CD4-positive, alpha-beta T cell treated with Interleukin-2 at 100 ng/mL for 4 hours (primary cell): ENCODE data around the gene HMGXB3.

Source experiments
- DNase-seq: peaks from one replicate; pipeline ENCODE4 v3.0.0-alpha.2; 2020; ENCODE audit warnings: low spot score

Gene HMGXB3

DNA sequence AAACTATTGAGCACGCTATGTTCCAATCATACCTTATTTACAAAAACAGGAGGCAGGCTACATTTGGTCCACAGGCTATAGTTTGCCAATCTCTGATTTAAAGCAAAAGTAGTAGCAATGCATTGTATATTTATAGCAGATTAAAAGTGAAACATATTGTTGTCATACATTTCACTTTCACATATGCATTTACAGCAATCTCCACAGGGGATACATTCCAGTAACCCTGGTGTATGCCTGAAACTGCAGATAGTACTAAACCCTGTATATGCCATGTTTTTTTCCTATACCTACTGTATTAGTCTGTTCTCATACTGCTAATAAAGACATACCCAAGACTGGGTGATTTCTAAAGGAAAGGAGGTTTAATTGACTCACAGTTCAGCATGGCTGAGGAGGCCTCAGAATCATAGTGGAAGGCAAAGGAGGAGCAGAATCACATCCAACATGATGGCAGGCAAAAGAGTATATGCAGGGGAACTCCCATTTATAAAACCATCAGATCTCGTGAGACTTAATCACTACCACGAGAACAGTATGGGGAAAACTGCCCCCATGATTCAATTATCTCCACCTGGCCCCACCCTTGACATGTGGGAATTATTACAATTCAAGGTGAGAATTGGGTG lies 91.7 kb downstream of the HMGXB3 start:
- DNase-seq = no peak

- DNase-seq = no peak
Observed at GRCh38 chr5:150097152-150097551, 96.6 kb downstream of the HMGXB3 start.

DNA sequence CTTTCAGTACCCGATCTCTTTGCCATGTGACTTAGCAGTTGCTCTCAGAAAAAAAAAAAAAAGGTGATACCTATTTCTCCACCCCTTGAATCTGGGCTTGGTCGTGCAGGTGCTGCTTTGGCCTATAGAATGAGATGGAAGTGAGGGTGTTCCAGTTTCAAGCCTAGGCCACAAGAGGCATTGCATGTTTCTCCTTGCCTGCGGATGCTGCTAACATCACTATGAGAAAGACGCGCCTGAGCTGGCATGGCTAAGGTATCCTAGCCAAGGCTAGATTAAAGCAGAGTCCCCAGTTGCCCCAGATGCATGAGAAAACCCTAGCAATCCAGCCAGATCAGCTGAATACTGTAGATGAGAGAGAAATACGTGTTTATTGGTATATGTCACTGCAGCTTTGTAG lies 100.5 kb downstream of the HMGXB3 start:
- no peak for DNase-seq
